Keratinocyte (primary cell): ENCODE results near the gene ARL6.

Source experiments
- EZH2 ChIP-seq: IDR thresholded peaks from one replicate; pipeline ENCODE4 v1.6.1; 2012; ENCODE audit warnings: inconsistent platforms, mild to moderate bottlenecking, low read length, moderate library complexity
- TF ChIP-seq, protein P1 (sequence below), 3 experiments: IDR thresholded peaks in 1 of 3; conservative IDR thresholded peaks in 1 of 3; optimal IDR thresholded peaks in 1 of 3; 2 replicates in 2 of 3; 3 replicates in 1 of 3; pipeline versions ENCODE3 to v1.5.1; 2011; ENCODE audit warnings: low read length in 3 of 3, mild to moderate bottlenecking in 3 of 3, moderate library complexity in 2 of 3, control low read depth in 1 of 3, inconsistent platforms in 1 of 3; ENCODE audit not compliant: insufficient read depth in 2 of 3; ENCODE audit errors: extremely low read depth in 1 of 3

- TF ChIP-seq, protein P1, sequence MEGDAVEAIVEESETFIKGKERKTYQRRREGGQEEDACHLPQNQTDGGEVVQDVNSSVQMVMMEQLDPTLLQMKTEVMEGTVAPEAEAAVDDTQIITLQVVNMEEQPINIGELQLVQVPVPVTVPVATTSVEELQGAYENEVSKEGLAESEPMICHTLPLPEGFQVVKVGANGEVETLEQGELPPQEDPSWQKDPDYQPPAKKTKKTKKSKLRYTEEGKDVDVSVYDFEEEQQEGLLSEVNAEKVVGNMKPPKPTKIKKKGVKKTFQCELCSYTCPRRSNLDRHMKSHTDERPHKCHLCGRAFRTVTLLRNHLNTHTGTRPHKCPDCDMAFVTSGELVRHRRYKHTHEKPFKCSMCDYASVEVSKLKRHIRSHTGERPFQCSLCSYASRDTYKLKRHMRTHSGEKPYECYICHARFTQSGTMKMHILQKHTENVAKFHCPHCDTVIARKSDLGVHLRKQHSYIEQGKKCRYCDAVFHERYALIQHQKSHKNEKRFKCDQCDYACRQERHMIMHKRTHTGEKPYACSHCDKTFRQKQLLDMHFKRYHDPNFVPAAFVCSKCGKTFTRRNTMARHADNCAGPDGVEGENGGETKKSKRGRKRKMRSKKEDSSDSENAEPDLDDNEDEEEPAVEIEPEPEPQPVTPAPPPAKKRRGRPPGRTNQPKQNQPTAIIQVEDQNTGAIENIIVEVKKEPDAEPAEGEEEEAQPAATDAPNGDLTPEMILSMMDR (optimal IDR thresholded peaks at IDR 0.05 in 1 of 3, IDR thresholded peaks at IDR 0.05 in 1 of 3, conservative IDR thresholded peaks at IDR 0.05 in 1 of 3; ENCODE audit: extremely low read depth in 1 of 3, insufficient read depth in 2 of 3, low read length in 3 of 3) = no peak
- no peak for TF ChIP-seq EZH2
Measured at GRCh38 chr3:97817965-97818364, 53.4 kb downstream of the ARL6 start.
